ENCODE data around the gene ATP9A. TPM values are rescaled to one million over a fixed set of nuclear protein-coding genes. Genes with fewer than 3 reads are reported as not detected.
A peak's percentile ranks its signal among the peaks of the same experiment; 100 is the strongest.
"Not testable (repeated sequence)": the region's sequence is repeated elsewhere in the genome, so short reads cannot be mapped to it uniquely, and the experiment has no call there.

Gene ATP9A
- total RNA-seq, 1 donor from 2014 or later: 88.1 TPM

DNA sequence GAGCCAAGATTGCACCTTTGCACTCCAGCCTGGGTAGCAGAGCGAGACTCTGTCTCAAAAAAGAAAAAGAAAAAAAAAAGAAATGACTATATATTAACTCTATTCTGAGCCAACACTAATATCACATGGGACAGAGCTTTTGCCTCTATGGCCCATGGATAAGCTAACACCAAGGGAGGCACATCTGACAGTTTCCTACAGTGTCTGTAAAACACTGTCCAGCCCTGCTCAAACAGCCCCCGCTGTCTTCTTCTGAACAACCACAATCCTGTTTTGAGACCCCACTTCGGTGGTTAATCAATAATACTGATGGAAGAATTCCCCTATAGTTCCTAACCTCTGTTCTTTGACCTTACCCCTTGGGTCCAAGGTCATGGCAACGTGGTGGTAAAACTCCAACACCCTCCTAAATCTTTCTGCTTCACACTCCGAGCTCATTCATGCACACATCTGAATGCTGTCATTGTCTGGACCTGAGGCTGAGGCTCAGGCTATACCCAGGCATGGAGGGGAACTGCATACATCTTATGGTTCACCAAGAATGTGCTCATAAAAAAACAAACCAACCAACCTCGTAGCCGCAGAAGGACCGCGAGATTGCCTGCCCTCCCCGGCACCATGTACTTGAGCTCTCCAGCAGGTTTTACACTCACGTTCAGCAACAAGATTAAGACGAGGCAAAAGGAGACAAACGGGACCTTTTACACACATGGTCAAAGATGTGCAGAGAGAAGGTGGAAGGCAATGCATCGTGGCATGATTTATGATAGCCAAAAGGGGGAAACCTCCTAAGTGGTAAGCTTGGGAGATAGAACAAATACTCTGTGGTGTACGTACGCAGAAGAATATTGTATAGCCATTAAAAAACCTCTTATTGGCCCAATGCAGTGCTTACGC lies 120.3 kb downstream of the ATP9A start:
- no peaks in the 10 kb centered on the region for H3K9me3 Mint-ChIP-seq (ENCODE audit: low read depth)
- DNase-seq (ENCODE audit: low spot score, unreplicated experiment): no peak
- peaks cover 14% of the 10 kb centered on the region for H3K36me3 Mint-ChIP-seq (ENCODE audit: insufficient read depth)
- no peaks in the 10 kb centered on the region for H3K27me3 Mint-ChIP-seq
- H3K4me3 Mint-ChIP-seq (ENCODE audit: low read depth): no peak overlapping the region
- H3K4me1 Mint-ChIP-seq (ENCODE audit: low read depth): no peaks in the 10 kb centered on the region
- H3K27ac Mint-ChIP-seq: peak overlapping the region; percentile 85
- TF ChIP-seq, protein P1, sequence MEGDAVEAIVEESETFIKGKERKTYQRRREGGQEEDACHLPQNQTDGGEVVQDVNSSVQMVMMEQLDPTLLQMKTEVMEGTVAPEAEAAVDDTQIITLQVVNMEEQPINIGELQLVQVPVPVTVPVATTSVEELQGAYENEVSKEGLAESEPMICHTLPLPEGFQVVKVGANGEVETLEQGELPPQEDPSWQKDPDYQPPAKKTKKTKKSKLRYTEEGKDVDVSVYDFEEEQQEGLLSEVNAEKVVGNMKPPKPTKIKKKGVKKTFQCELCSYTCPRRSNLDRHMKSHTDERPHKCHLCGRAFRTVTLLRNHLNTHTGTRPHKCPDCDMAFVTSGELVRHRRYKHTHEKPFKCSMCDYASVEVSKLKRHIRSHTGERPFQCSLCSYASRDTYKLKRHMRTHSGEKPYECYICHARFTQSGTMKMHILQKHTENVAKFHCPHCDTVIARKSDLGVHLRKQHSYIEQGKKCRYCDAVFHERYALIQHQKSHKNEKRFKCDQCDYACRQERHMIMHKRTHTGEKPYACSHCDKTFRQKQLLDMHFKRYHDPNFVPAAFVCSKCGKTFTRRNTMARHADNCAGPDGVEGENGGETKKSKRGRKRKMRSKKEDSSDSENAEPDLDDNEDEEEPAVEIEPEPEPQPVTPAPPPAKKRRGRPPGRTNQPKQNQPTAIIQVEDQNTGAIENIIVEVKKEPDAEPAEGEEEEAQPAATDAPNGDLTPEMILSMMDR (IDR thresholded peaks at IDR 0.05; ENCODE audit: unreplicated experiment): no peak

DNA sequence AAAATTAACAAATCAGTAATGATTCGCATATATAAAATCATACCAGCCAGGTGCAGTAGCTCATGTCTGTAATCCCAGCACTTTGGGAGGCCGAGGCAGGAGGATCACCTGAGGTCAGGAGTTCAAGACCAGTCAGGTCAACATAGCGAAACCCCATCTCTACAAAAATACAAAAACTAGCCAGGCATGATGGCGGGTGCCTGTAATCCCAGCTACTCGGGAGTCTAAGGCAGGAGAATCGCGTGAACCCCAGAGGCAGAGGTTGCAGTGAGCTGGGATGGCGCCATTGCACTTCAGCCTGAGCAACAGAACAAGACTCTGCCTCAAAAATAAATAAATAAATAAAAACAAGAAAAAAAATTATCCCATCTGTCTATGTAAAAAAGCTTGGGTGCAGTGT lies 124.4 kb downstream of the ATP9A start:
- H3K27ac Mint-ChIP-seq; H3K9me3 Mint-ChIP-seq (ENCODE audit: low read depth); H3K27me3 Mint-ChIP-seq; DNase-seq (ENCODE audit: low spot score, unreplicated experiment); H3K4me3 Mint-ChIP-seq (ENCODE audit: low read depth); H3K4me1 Mint-ChIP-seq (ENCODE audit: low read depth): not testable (repeated sequence)
- peaks cover 13% of the 10 kb centered on the region for H3K36me3 Mint-ChIP-seq (ENCODE audit: insufficient read depth)

DNA sequence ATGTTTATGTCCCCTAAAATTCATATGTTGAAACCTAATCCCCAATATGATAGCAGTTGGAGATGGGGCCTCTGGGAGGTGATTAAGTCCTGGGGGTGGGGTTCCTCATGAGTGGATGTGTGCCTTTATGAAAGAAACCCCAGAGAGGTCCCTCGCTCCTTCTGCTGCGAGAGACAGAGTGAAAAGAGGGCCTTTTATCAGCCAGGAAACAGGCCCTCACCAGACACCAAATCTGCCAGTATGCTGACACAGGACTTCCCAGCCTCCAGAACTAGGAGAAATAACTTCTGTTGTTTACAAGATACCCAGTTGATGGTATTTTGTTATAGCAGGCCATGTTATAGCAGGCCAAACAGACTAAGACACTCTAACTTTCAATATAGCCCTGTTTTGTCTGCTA lies 124.8 kb downstream of the ATP9A start:
- no peaks in the 10 kb centered on the region for H3K4me1 Mint-ChIP-seq (ENCODE audit: low read depth)
- TF ChIP-seq, protein P1 (IDR thresholded peaks at IDR 0.05; ENCODE audit: unreplicated experiment): no peak
- peaks cover 13% of the 10 kb centered on the region for H3K36me3 Mint-ChIP-seq (ENCODE audit: insufficient read depth)
- DNase-seq (ENCODE audit: low spot score, unreplicated experiment): no peak
- H3K27ac Mint-ChIP-seq: no peak overlapping the region
- no peaks in the 10 kb centered on the region for H3K27me3 Mint-ChIP-seq
- H3K4me3 Mint-ChIP-seq (ENCODE audit: low read depth): no peak overlapping the region
- H3K9me3 Mint-ChIP-seq (ENCODE audit: low read depth): no peaks in the 10 kb centered on the region

DNA sequence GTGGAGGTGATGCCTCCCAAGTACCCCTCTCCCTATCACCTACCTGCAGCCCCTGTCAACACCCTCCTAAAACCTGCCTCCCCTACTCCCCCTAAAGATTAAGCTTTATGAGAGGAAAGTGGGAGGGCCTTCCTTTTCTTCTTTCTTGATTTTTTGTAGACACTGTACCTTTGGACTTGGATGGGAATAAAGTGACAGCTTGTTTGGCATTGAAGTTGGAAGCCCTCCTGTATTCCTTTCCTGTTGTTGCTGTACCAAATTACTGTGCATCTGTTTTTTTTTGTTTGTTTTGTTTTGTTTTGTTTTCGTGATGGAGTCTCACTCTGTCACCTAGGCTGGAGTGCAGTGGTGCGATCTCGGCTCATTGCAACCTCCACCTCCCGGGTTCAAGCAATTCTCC lies 126.3 kb downstream of the ATP9A start:
- no peaks in the 10 kb centered on the region for H3K27me3 Mint-ChIP-seq
- H3K4me3 Mint-ChIP-seq (ENCODE audit: low read depth): no peak overlapping the region
- peaks cover 11% of the 10 kb centered on the region for H3K36me3 Mint-ChIP-seq (ENCODE audit: insufficient read depth)
- H3K9me3 Mint-ChIP-seq (ENCODE audit: low read depth): no peaks in the 10 kb centered on the region
- peak overlapping the region; percentile 87 for H3K27ac Mint-ChIP-seq
- TF ChIP-seq, protein P1 (IDR thresholded peaks at IDR 0.05; ENCODE audit: unreplicated experiment): no peak
- H3K4me1 Mint-ChIP-seq (ENCODE audit: low read depth): no peaks in the 10 kb centered on the region
- DNase-seq (ENCODE audit: low spot score, unreplicated experiment): no peak

DNA sequence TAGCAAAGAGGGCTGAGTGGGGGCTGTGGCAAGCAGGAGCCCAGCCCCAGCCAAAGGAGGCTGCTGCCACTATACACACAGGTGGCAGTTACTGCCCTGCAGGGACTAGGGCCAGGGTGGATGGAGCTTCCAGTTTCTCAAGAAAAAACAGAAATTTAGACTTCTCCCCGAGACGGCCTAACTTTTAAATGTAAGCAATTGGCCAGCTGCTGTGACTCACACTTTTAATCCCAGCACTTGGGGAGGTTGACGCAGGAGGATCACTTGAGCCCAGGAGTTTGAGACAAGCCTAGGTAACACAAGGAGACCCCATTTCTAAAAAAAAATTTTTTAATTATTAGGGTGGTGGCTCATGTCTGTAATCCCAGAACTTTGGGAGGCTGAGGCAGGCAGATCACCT lies 127.4 kb downstream of the ATP9A start:
- TF ChIP-seq, protein P1 (IDR thresholded peaks at IDR 0.05; ENCODE audit: unreplicated experiment): no peak
- no peak for DNase-seq (ENCODE audit: low spot score, unreplicated experiment)
- no peaks in the 10 kb centered on the region for H3K27me3 Mint-ChIP-seq
- H3K27ac Mint-ChIP-seq: no peak overlapping the region
- H3K9me3 Mint-ChIP-seq (ENCODE audit: low read depth): no peaks in the 10 kb centered on the region
- peaks cover 13% of the 10 kb centered on the region for H3K36me3 Mint-ChIP-seq (ENCODE audit: insufficient read depth)
- H3K4me3 Mint-ChIP-seq (ENCODE audit: low read depth): no peak overlapping the region
- H3K4me1 Mint-ChIP-seq (ENCODE audit: low read depth): no peaks in the 10 kb centered on the region

Measured in progenitor cell of endocrine pancreas (in vitro differentiated cells).